Gastrocnemius medialis (tissue), 4 donors: Measurements from ENCODE around the gene CLMN.

ENCODE experiments used
- CTCF ChIP-seq, 5 experiments: fragments of 450-650 bp in 3 of 5; fragments of 200-600 bp in 2 of 5; sonication (generic) in 2 of 5; IDR thresholded peaks in 4 of 5; conservative IDR thresholded peaks in 1 of 5; 1 replicate in 4 of 5; 2 replicates in 1 of 5; pipeline ENCODE4 v1.5.1; 2016 to 2019; ENCODE audit warnings: antibody characterized with exemption in 5 of 5, mild to moderate bottlenecking in 3 of 5, moderate library complexity in 3 of 5
- POLR2A ChIP-seq, 2 donors: fragments of 450-650 bp; IDR thresholded peaks; one replicate each; pipeline ENCODE4 v1.6.1; 2017; ENCODE audit warnings: antibody characterized with exemption in 2 of 2, mild to moderate bottlenecking in 2 of 2, moderate library complexity in 2 of 2

GRCh38 chr14:95363468-95363954, 43.8 kb upstream of the CLMN start:
- TF ChIP-seq POLR2A (IDR thresholded peaks at IDR 0.05) (no peak), CTCF (IDR thresholded peaks at IDR 0.05 in 4 of 5, conservative IDR thresholded peaks at IDR 0.05 in 1 of 5) (no peak)
